Measurements from ENCODE around the gene CASP7.
"Not testable (repeated sequence)": the region's sequence is repeated elsewhere in the genome, so short reads cannot be mapped to it uniquely, and the experiment has no call there.

CASP7 gene

DNA sequence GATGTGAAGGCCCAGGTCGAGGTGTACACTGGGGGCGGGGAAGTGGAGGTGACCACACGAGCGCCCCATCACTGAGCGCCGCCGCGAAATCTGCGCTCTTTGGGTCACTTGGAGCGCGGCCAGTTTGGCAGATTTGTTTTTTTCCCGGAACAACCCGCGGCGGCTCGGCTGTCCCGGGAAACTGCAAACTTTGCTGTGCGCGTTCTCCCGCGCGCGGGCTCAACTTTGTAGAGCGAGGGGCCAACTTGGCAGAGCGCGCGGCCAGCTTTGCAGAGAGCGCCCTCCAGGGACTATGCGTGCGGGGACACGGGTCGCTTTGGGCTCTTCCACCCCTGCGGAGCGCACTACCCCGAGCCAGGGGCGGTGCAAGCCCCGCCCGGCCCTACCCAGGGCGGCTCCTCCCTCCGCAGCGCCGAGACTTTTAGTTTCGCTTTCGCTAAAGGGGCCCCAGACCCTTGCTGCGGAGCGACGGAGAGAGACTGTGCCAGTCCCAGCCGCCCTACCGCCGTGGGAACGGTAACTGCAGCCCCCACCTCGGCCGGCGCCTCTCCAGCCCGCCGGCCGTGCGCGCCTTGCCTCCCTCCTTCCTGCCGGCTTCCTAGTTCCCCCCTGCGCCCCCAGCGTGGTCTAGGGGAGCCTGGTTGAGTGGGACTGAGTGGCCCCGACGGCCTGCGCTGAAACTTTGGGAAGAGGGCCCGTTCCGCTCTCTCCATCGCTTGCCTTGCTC is at the start of gene CASP7:
CASP7 (plus strand) TSS at position 450 of the 727 bp plus-strand sequence. CDS start 17,582 bp downstream, outside the sequence.
- peak; percentile 62 for DNase-seq (ENCODE audit: low read depth)

DNA sequence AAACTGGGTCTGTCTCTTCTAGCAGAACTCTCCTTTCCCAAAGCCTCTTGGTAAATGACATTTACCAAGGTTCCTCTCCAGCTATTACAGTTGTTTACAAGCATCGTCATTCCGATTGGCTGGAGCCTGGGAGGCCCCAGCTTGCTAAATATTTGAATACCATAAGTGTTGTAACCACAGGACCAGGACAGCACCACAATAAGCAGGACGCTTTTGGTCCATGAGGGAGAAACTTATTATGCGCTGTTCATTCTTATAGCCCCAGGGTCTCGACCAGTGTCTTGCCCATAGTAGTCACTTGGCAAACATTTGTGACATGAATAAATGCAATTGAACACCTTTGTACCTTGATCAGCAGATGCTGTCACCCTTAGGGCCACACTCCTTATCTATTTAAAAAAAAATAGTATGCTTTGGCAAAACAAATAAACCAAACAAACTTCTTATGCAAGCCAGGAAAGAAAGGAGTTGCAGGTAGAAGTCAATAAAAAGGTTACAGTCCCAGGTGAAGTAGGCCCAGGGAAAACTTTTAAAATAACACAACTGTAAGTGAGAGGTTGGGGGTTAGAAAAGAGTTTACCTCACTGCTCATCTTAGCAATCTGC is 48.7 kb upstream of the CASP7 start:
- no peak for DNase-seq (ENCODE audit: low read depth)

DNA sequence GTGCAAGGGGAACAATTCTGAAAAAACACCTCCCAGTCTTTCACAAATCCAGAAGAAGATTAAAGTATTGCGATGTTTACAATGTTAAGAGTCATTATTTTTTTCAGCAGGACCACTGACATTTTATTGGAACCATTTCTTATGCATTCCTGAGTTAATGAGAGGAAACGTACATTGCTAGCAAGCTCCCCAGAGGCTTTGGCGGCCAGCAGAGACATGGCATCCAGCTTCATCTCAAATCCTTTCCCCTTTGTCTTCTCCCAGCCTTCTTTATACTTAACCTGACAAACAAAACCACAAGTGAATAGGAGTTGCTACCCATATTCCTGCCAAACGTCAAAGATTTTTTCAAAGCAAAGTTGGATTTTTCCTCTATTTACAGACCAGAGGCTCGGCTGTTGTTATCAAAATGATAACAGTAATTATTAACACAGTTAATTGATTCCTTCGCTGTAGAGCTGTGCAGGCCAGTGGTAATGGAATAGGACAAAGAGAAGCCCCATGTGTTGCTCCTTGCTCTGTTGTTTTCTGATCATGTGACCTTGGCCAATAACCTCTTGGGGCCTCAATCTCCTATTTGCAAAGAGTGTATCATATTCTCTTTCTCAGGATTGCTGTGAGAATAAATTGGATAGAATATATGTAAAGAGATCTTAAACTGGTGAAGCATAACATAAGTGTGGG is 47.9 kb upstream of the CASP7 start:
- no peak for DNase-seq (ENCODE audit: low read depth)

DNA sequence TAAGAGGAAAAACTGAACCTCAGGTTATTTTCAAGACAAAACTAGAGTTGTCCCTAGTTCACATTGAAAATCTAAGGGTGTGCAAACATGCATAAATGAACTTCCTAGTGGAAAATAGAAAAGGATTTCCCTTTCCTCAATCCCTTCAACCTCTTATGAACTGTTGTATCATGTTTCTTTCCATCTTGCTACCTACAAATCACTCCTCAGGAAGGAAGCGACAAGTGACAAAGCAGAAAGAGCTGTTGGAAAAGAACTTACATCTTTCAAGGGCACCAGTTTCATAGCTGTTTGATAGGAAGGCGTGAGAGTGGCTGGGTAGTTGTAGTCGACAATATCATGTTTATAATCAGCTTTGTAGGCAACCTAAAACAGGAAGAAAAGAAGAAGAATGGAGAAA is 39.7 kb upstream of the CASP7 start:
- DNase-seq (ENCODE audit: low read depth): no peak

DNA sequence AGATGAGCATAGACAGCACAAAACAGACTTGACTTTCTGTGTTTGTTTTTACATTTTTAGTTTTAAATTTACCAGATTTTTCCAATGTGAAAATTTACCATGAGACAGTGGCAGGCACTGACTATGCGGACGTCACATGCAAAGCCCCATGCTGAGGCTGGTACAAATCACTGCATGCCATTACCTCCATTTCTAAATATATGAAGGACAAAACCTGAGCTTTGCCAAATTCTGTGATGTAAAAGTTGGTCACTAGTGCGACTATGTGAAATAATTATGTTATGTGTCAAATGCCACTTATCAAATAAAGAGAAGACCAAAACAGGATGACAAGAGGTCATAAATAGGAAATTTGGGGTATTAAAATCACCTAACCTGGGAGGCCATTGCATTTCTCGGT is 38.0 kb upstream of the CASP7 start:
- DNase-seq (ENCODE audit: low read depth): no peak

DNA sequence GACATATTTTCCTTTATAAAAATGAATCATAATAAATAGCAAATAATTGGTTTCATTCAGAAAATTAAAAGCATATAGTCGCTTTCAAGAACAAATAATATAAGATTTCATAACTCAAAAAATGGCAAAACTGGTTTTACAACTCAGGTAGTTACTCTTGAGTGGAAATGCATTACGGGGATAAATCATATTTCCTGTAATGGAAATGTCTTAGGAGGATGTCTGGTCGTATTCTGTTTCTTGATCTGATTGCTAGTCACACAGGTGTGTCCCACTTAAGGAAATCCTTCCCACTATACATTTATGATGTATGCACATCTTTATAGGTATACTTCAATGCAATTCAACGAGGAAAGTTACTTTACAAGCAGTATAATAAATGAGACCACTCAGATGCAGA is 36.5 kb upstream of the CASP7 start:
- no peak for DNase-seq (ENCODE audit: low read depth)

DNA sequence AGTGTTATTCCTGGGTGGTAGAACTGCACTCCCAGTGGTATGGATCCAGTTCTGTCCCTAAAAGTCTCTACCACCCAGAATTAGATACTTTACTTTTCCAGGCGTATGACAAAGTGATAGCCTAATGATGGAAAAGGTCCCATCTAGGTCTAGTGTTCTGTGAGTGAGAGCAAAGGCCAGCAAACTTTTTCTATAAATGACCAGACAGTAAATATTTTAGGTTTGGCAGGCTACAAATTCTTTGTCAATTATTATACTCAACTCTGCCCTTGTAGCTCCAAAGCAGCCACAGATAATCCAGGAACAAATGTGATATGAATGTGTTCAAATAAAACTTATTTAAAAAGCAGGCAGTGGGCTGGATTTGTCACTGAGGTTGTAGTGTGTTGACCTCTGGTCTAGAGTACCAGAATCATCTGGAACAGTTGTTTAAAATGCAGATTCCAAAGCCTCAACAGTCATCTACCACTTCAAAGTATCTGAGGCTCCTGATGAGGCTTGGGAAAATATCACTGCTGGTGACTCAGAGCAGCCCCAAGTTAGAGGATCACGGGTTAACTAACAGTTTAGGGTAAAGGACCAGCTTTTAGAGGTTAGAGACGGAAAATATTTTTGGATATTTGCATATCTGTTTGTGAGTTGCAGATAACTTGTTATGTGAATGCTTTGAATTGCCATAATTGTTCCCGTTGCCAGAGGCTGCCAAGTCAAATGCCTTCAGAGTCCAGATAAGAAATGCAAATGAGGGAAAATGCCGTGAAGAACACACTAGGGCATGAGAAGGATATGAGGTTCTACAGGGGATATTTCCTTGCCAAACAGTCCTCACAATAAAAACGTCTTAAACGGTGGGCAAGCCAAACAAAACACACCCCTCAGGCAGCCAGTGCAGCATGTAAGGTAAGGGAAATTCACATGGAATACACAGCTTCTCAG is 35.3 kb upstream of the CASP7 start:
- DNase-seq (ENCODE audit: low read depth): no peak

DNA sequence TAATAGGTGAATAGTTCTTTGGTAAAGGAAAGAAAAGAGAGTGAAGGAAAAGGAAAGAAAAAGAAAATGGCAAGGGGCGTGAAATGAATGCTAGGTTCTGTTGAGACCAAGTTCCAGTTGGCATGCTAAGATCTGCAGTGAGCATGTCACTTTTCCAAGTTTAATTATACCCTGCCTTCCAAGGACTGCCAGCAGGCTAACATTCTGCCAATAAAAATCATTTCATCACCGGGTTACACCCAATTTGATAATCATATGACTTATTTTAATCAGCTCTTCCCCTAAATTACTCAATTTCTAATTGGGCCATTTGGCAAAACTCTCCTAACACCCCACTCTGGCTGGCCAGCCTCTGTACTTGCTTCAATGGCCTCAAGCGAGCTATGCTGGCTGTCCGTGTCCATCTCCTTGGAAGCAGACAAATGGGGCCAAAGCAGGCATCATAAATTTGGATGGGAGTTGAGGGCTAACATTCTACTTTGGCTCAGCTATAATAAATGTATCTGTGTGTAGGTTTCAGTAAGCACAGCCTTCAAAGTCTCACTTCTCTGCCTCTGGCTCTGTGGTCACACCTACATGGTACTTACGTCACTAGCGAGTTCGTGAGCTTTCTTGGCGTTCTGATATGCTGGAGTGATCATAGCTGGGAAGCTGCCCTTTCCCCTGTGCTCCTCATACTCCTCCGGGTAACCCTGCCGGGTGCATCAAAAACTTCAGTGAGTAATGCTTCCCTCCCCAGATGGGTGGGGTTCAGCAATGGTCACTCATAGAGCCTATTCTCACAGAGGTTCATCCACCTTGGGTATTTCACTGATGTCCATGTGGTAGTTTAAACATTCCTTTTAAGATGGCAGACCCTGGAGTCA is 33.1 kb upstream of the CASP7 start:
- DNase-seq (ENCODE audit: low read depth): no peak

DNA sequence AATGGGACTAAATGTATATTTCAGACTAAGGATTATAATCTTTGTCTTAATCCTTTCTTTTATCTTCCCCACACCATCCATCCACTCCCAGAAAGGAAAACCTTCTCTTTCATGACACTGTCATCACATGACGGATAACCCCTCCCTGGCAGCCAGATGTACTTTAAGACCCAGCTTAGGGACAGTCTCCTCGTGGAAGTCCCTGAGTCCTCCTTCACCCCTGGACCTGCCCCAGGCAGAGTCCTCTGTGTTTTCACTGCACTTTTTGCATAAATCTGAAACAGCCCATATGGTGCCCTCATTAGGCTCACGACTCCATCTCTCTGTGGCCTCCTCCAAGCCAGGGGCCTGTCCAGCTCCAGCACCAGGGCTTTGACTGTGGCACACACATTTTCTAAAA is 31.9 kb upstream of the CASP7 start:
- DNase-seq (ENCODE audit: low read depth): no peak

DNA sequence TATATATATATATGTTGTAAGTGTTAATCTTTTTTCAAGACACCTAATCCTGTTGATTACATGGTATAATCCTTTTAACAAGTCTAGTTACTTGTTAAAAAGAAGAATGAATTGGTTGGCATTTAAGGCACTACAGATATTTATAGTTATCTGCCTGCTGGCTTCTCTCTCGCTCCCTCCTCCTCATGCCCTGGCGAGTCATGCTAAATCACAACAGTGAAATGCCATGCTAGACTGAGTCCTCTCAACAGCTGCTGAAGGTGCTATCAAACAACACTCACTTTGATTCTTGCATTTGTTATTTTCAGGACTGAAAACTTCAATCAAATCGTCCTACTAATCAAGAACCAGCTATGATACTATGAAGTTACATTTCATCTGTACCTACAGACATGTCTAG is 31.2 kb upstream of the CASP7 start:
- no peak for DNase-seq (ENCODE audit: low read depth)

DNA sequence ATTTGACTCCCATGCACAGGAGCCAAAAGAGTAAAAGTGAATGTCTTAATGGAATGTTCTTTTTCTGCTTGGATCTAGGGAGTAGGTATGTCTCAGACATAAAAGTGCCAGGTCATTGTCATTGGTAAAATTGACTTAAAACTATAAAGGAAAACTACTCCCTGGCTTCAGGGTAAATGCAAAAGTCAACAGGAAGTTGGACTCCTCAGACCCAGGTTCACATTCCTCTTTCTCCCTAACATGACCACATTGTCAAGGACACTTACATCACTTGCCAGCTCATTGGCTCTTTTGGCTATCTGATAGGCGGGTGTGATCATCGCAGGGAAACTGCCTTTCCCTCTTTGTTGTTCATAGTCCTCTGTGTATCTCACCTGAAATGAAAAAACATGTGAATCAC is 29.5 kb upstream of the CASP7 start:
- no peak for DNase-seq (ENCODE audit: low read depth)

DNA sequence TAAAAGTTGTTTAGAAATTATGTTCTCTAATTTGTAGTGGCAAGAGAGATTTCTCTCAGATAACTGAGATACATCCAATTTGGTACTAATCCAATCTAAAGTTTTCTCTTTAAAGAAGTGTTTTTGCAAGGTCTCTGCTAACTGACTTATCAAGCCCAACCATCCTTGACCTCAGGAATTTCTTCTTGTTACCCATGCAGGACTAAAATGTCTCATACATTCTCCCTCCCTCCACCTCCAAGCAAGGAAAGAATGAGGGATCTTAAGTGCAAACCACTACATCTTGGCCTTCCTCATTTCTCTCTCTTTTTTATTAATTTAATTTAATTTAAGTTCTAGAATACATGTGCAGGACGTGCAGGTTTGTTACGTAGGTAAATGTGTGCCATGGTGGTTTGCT is 28.7 kb upstream of the CASP7 start:
- DNase-seq (ENCODE audit: low read depth): no peak

DNA sequence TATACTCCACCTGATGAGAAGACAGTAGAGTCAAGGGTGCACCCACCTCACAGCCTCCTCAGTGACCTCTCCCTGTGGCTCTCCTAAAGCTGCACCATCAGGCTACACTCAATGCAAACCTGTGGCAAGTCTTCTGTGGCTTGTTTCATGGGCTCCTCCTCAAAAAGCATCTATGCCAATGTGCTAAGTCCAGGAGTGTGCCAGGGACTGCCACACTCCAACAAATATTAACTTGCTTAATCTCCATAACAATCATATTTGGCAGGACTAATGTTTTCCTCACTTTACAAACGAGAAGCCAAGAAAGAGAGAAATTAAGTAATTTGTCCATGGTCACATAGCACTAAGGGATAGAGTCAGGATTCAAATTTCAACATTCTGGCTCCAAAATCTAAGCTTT is 27.8 kb upstream of the CASP7 start:
- no peak for DNase-seq (ENCODE audit: low read depth)

DNA sequence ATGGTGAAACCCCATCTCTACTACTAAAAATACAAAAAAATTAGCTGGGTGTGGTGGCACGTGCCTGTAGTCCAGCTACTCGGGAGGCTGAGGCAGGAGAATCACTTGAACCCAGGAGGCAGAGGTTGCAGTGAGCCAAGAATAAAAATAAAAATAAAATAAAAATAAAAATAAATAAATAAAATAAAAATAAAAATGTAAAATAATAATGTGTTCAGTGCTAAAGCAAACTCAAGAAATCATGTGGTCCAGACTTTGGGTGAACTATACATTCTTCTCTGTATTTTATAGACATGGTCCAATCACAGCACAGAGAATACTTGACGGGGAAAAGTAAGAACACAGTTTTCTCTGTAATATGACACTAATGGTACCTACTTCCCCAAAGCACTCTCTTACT is 27.3 kb upstream of the CASP7 start:
- not testable (repeated sequence) for DNase-seq (ENCODE audit: low read depth)

DNA sequence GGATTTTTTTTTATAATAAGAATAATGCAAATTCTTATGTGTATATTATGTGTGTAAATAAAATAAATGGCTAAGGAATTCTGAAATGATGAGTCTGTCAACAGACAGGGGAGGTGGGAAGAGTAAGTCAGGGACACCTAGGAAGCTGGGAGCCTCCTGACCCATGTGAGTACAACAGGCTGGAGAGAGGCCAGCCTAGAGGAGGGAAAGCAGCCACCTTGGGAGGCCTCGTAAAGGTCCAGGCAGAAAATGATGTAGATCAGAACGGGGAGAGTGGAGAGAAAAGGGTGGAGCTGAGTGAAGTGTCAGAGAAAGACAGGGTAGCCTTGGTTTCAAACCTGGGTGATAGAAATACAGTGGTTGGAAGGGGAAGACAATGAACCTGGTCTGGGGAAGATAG is 22.8 kb upstream of the CASP7 start:
- no peak for DNase-seq (ENCODE audit: low read depth)

DNA sequence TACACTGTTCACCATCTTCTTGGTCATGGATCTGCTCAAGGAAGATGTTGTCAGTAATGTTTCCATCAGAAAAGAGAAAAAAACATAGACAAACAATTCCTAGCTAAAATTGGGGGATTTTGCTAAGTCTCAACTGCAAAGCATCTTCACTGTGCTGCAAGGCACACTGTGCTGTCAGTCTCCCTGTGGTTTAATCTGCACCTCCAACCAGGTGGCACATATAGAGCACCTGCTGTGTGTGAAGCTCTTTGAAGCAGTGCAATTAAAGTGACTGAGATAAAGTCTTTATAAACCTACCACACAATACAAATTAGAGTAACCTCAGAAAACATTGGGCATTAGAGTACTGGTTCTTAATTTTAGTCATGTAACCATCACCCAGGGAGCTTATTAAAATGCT is 22.2 kb upstream of the CASP7 start:
- no peak for DNase-seq (ENCODE audit: low read depth)

DNA sequence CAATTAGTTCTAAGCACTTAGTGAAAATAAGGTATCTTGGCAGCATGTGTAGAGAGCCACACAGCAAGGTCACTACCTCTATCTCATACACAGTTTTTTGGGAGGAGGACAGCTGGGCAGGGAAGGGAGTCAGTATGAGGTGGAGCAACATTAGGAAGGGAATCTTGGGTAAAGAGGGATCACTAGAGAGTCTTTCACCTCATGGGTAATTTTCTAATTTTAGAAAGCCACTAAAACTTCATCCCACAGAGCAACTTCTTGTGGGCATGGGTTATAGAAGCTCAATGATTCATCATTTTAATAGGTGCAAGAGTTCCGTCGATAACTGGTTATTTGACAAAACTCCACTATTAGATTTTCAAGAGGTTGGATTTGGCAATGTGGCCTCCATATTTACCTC is 18.4 kb upstream of the CASP7 start:
- no peak for DNase-seq (ENCODE audit: low read depth)

DNA sequence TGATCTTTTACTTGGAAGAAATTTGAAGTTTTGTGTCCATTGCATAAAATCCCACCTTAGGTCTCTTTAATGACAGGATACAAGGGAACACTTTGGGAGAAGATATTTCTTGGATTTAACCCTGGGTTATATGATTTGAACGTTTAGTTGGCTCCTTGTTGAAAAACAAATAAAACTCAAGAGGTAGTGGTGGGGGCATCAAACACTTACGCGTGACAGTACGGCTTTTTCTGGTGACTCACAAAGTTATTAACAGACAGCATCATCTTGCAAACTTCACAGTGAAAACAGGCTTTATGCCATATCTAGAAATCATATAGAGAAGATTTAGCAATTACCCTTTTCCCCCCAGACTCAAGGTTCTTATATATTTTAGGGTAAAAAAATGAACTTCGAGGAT is 16.6 kb upstream of the CASP7 start:
- DNase-seq (ENCODE audit: low read depth): no peak

DNA sequence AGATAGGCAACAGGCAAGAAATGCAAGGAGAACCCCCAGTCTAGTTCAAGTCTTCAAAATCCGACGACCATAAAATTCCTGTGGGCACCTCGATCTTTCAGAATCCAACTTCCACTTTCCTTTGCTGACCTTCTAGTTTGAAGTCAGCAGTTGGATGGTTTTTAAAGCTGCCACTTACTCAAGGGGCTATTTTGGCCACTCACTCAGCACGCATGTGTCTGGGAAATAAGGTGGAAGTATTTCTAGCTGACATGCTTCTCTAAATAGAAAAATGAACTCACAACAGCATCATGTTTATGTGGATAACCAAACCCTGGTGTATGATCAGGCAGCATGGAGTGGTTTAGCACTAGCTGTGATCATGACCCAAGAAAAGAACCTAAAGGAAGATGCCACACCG is 15.8 kb upstream of the CASP7 start, which contains the start of gene NRAP:
NRAP (minus strand) TSS at position 134 of the 400 bp plus-strand sequence. CDS start 159 bp downstream, outside the sequence.
- no peak for DNase-seq (ENCODE audit: low read depth)

DNA sequence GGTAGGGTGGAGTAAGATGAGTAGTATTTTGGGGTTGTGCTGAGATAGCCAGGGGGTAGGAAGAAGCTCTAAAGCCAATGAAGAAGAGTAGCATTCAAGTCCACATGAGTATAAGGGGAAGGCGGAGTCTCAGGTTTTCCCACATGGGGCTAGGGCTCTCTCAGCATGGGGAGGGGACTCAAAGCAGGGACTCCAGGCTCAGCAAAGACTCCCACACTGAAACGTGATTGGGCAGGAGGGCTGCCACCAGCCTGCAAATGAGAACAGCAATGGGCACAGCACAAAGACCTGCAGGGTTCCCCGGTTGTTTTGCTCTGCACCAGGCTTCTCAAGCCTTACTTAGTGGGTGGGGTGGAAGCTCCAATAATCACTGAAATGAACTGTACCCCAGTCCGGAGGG is 14.4 kb upstream of the CASP7 start:
- no peak for DNase-seq (ENCODE audit: low read depth)

DNA sequence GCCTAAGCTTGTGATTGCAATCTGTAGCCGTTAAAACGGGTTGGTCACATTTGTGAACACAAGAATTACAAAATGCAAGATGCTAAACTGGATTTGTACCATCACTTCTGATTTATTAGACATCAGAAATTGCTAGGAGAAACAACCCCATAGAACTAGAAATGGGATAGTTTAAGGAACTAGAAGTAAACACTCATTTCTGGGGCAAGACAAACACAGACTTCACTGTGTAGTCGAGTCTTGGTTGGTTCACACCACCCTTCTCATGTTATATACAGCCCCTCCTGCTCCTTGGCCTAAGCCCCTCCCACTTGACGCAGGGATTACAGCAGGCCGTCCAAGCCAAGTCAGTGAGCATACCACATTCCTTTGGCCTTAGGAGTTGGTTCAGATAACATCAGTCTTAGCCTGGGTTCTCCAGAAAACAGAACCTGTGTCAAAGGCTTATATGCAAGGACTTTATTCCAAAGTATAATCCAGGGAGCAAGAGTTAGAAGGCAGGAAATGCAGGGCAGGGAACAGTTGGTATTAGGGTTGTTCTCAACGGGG is 13.8 kb upstream of the CASP7 start:
- no peak for DNase-seq (ENCODE audit: low read depth)
